GM23338 (cell line): ENCODE measurements around the gene SLC4A4. TPM values are rescaled to one million over a fixed set of nuclear protein-coding genes. Genes with fewer than 3 reads are reported as not detected.

ENCODE experiments used
- ATAC-seq: fragments of 200-7000 bp; cut with Tn5 transposase; 3 replicates; pipeline ENCODE4 v1.9.1; 2020
- DNase-seq: peaks from one replicate; pipeline ENCODE4 v3.0.0-alpha.2; 2015; ENCODE audit warnings: low spot score
- H2AFZ ChIP-seq: fragments of 200-600 bp; sonication (generic); 2 replicates; pipeline ENCODE4 v1.8.0; 2016; ENCODE audit warnings: antibody characterized with exemption, mild to moderate bottlenecking, moderate library complexity
- H3F3A ChIP-seq: fragments of 200-600 bp; sonication (generic); replicated peaks from 2 replicates; pipeline ENCODE4 v1.8.0; 2017; ENCODE audit warnings: antibody characterized with exemption, mixed run types, low read depth
- H3K27ac ChIP-seq: fragments of 200-600 bp; sonication (generic); 2 replicates; pipeline ENCODE4 v1.6.1; 2016; ENCODE audit warnings: low read depth
- H3K27me3 ChIP-seq: fragments of 200-600 bp; sonication (generic); 2 replicates; pipeline ENCODE4 v1.8.0; 2016; ENCODE audit warnings: mild to moderate bottlenecking, mixed run types, moderate library complexity; ENCODE audit not compliant: insufficient read depth
- H3K36me3 ChIP-seq: fragments of 200-600 bp; sonication (generic); 2 replicates; pipeline ENCODE4 v1.8.0; 2016; ENCODE audit warnings: mild to moderate bottlenecking; ENCODE audit not compliant: insufficient read depth
- H3K4me1 ChIP-seq: fragments of 200-600 bp; sonication (generic); 2 replicates; pipeline ENCODE4 v1.8.0; 2016; ENCODE audit warnings: mild to moderate bottlenecking, moderate library complexity; ENCODE audit not compliant: insufficient read depth
- H3K4me2 ChIP-seq: fragments of 200-600 bp; sonication (generic); 2 replicates; pipeline ENCODE4 v1.7.1; 2017; ENCODE audit warnings: mixed run types
- H3K4me3 ChIP-seq: fragments of 200-600 bp; sonication (generic); 2 replicates; pipeline ENCODE4 v1.6.1; 2016; ENCODE audit warnings: mixed run types
- H3K79me2 ChIP-seq: fragments of 200-600 bp; sonication (generic); replicated peaks from 2 replicates; pipeline ENCODE4 v1.8.0; 2017; ENCODE audit warnings: mild to moderate bottlenecking; ENCODE audit not compliant: insufficient read depth
- H3K9me2 ChIP-seq: fragments of 200-600 bp; sonication (generic); 2 replicates; pipeline ENCODE4 v1.8.0; 2017; ENCODE audit not compliant: insufficient read depth
- H4K20me1 ChIP-seq: fragments of 200-600 bp; sonication (generic); replicated peaks from 2 replicates; pipeline ENCODE4 v1.8.0; 2017; ENCODE audit warnings: mild to moderate bottlenecking; ENCODE audit not compliant: insufficient read depth
- H3K27ac Mint-ChIP-seq: 2 replicates; pipeline ENCODE4 v1.8.0; 2020; ENCODE audit warnings: inconsistent platforms, mild to moderate bottlenecking, moderate library complexity, mixed read lengths
- H3K27me3 Mint-ChIP-seq: 3 replicates; pipeline ENCODE4 v1.8.0; 2022; ENCODE audit warnings: low read depth, mild to moderate bottlenecking, moderate library complexity, mixed read lengths, inconsistent platforms; ENCODE audit not compliant: insufficient read depth, poor library complexity
- H3K36me3 Mint-ChIP-seq: 3 replicates; pipeline ENCODE4 v1.8.0; 2021; ENCODE audit warnings: low read depth, mild to moderate bottlenecking, inconsistent platforms, moderate library complexity, mixed read lengths
- H3K4me1 Mint-ChIP-seq: 3 replicates; pipeline ENCODE4 v1.8.0; 2020; ENCODE audit warnings: mild to moderate bottlenecking, inconsistent platforms, mixed read lengths
- H3K4me3 Mint-ChIP-seq: 3 replicates; pipeline ENCODE4 v1.8.0; 2021; ENCODE audit warnings: moderate library complexity, mild to moderate bottlenecking, inconsistent platforms, mixed read lengths
- H3K9me3 Mint-ChIP-seq: 3 replicates; pipeline ENCODE4 v1.8.0; 2020; ENCODE audit warnings: moderate library complexity, mild to moderate bottlenecking, inconsistent platforms, mixed read lengths
- CREB1 ChIP-seq: fragments of 250-450 bp; sonication (Bioruptor Pico); IDR thresholded peaks from 2 replicates; pipeline ENCODE4 v1.5.0; 2020; ENCODE audit warnings: low read depth, mild to moderate bottlenecking, moderate library complexity
- CTCF ChIP-seq, 2 experiments: fragments of 200-600 bp in 1 of 2; sonication (generic) in 1 of 2; conservative IDR thresholded peaks; 2 replicates each; pipeline versions ENCODE4 v1.5.1 to v1.6.1; 2016 to 2017; ENCODE audit warnings: antibody characterized with exemption in 2 of 2, low read depth in 2 of 2, mild to moderate bottlenecking in 2 of 2, moderate library complexity in 1 of 2
- ETS1 ChIP-seq: IDR thresholded peaks from 2 replicates; pipeline ENCODE4 v1.6.1; 2016; ENCODE audit warnings: antibody characterized with exemption
- EZH2 ChIP-seq: fragments of 200-600 bp; sonication (generic); IDR thresholded peaks from one replicate; pipeline ENCODE4 v1.8.0; 2017; ENCODE audit warnings: antibody characterized with exemption, mild to moderate bottlenecking, low read depth; ENCODE audit not compliant: unreplicated experiment
- EZH2phosphoT487 ChIP-seq: fragments of 200-600 bp; sonication (generic); IDR thresholded peaks from one replicate; pipeline ENCODE4 v1.8.1; 2018; ENCODE audit warnings: antibody characterized with exemption; ENCODE audit not compliant: unreplicated experiment
- JUNB ChIP-seq: IDR thresholded peaks from one replicate; pipeline ENCODE4 v1.6.1; 2016; ENCODE audit warnings: antibody characterized with exemption; ENCODE audit not compliant: unreplicated experiment
- NANOG ChIP-seq: IDR thresholded peaks from 2 replicates; pipeline ENCODE4 v1.6.1; 2016; ENCODE audit warnings: antibody characterized with exemption, borderline replicate concordance
- POLR2AphosphoS5 ChIP-seq: IDR thresholded peaks from 2 replicates; pipeline ENCODE4 v1.6.1; 2016; ENCODE audit warnings: antibody characterized with exemption, low read depth
- REST ChIP-seq: IDR thresholded peaks from one replicate; pipeline ENCODE4 v1.6.1; 2018; ENCODE audit warnings: antibody characterized with exemption; ENCODE audit not compliant: unreplicated experiment
- STAT1 ChIP-seq: IDR thresholded peaks from one replicate; pipeline ENCODE4 v1.6.1; 2016; ENCODE audit warnings: antibody characterized with exemption; ENCODE audit not compliant: unreplicated experiment
- ZNF114 ChIP-seq: fragments of 250-450 bp; sonication (Bioruptor Pico); IDR thresholded peaks from 2 replicates; pipeline ENCODE4 v1.5.0; 2020; ENCODE audit warnings: mild to moderate bottlenecking, moderate library complexity
- ZNF331 ChIP-seq: fragments of 250-450 bp; sonication (Bioruptor Pico); IDR thresholded peaks from 2 replicates; pipeline ENCODE4 v1.5.0; 2020; ENCODE audit warnings: low read depth, mild to moderate bottlenecking, moderate library complexity
- ZNF462 ChIP-seq: fragments of 250-450 bp; sonication (Bioruptor Pico); IDR thresholded peaks from 2 replicates; pipeline ENCODE4 v1.5.0; 2020; ENCODE audit warnings: mild to moderate bottlenecking, moderate library complexity
- polyA plus RNA-seq: library from polyadenylated mRNA; unstranded; fragments of >200 nt; fragmentation: Nextera tagmentation; extraction: Ambion mirVana; gene quantifications from 2 replicates; pipeline ENCODE4 v1.2.1, GENCODE V29; 2016
- total RNA-seq: library from RNA; depleted of rRNA; stranded (reverse); fragments of >200 nt; shearing (Covaris generic); gene quantifications from 2 replicates; pipeline ENCODE4 v1.2.3, GENCODE V29; 2014

The SLC4A4 gene
- total and polyA plus RNA-seq, 2 experiments from 2014 or later: 1.0 to 1.5 TPM

GRCh38 chr4:71405791-71406190 is 67.0 kb downstream of the SLC4A4 start:
- H3K9me3 Mint-ChIP-seq: peaks cover 15% of the 10 kb centered on the region

More at GRCh38 chr4:71405791-71406190, 67.0 kb downstream of the SLC4A4 start:
- H3K36me3 ChIP-seq: peaks cover 7% of the 10 kb centered on the region; the same call in 1 of the 2 replicates
- DNase-seq: no peak
- H3K4me1 ChIP-seq: no peaks in the 10 kb centered on the region
- Mint-ChIP-seq H3K4me1 (peaks cover 7% of the 10 kb centered on the region; the same call in 2 of the 3 replicates), H3K4me3 (no peak overlapping the region), H3K27ac (no peak overlapping the region), H3K36me3 (peaks cover 11% of the 10 kb centered on the region), H3K27me3 (no peaks in the 10 kb centered on the region)
- no peaks in the 10 kb centered on the region for H4K20me1 ChIP-seq
- H3K79me2 ChIP-seq: no peaks in the 10 kb centered on the region
- H3K27ac ChIP-seq: no peak overlapping the region
- H3K27me3 ChIP-seq: no peaks in the 10 kb centered on the region
- no peak overlapping the region for H3K4me3 ChIP-seq
- no peak overlapping the region for H3K4me2 ChIP-seq
- no peaks in the 10 kb centered on the region for H3F3A ChIP-seq
- ATAC-seq: no peak
- no peak overlapping the region for H2AFZ ChIP-seq
- TF ChIP-seq ZNF114 (no peak), JUNB (no peak), ZNF331 (no peak), STAT1 (no peak), ETS1 (no peak), ZNF462 (no peak), REST (no peak), POLR2AphosphoS5 (no peak), NANOG (no peak), CTCF (conservative IDR thresholded peaks at IDR 0.05; ENCODE audit: low read depth in 2 of 2) (no peak), EZH2phosphoT487 (no peak), CREB1 (CRISPR knock-in tag) (no peak), EZH2 (no peak)
- H3K9me2 ChIP-seq: no peaks in the 10 kb centered on the region
